ENCODE results near the gene MATCAP1. TPM values are rescaled to one million over a fixed set of nuclear protein-coding genes. Genes with fewer than 3 reads are reported as not detected.

The MATCAP1 gene
- total RNA-seq, 1 experiment from 2014 or later = 40.8 TPM

- no peak for TF ChIP-seq MXD4 (CRISPR knock-in tag; IDR thresholded peaks at IDR 0.05; ENCODE audit: borderline replicate concordance)
- TF ChIP-seq TEAD1 (CRISPR knock-in tag; IDR thresholded peaks at IDR 0.05) = no peak; the same call in 1 of the 2 replicates
- no peak for TF ChIP-seq ZNF232 (CRISPR knock-in tag; IDR thresholded peaks at IDR 0.05)
- TF ChIP-seq CREM (CRISPR knock-in tag; IDR thresholded peaks at IDR 0.05) = 0 out of 2 replicates have a peak, but pooled peaks have one; percentile 48
- TF ChIP-seq, protein P1, sequence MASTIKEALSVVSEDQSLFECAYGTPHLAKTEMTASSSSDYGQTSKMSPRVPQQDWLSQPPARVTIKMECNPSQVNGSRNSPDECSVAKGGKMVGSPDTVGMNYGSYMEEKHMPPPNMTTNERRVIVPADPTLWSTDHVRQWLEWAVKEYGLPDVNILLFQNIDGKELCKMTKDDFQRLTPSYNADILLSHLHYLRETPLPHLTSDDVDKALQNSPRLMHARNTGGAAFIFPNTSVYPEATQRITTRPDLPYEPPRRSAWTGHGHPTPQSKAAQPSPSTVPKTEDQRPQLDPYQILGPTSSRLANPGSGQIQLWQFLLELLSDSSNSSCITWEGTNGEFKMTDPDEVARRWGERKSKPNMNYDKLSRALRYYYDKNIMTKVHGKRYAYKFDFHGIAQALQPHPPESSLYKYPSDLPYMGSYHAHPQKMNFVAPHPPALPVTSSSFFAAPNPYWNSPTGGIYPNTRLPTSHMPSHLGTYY (CRISPR knock-in tag; IDR thresholded peaks at IDR 0.05) = no peak
- peak; percentile 15; the same call in 1 of the 2 replicates for TF ChIP-seq FOXP1 (CRISPR knock-in tag; IDR thresholded peaks at IDR 0.05; ENCODE audit: borderline replicate concordance)
- TF ChIP-seq, protein P2, sequence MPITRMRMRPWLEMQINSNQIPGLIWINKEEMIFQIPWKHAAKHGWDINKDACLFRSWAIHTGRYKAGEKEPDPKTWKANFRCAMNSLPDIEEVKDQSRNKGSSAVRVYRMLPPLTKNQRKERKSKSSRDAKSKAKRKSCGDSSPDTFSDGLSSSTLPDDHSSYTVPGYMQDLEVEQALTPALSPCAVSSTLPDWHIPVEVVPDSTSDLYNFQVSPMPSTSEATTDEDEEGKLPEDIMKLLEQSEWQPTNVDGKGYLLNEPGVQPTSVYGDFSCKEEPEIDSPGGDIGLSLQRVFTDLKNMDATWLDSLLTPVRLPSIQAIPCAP (CRISPR knock-in tag; IDR thresholded peaks at IDR 0.05) = no peak
- TF ChIP-seq, protein P3, sequence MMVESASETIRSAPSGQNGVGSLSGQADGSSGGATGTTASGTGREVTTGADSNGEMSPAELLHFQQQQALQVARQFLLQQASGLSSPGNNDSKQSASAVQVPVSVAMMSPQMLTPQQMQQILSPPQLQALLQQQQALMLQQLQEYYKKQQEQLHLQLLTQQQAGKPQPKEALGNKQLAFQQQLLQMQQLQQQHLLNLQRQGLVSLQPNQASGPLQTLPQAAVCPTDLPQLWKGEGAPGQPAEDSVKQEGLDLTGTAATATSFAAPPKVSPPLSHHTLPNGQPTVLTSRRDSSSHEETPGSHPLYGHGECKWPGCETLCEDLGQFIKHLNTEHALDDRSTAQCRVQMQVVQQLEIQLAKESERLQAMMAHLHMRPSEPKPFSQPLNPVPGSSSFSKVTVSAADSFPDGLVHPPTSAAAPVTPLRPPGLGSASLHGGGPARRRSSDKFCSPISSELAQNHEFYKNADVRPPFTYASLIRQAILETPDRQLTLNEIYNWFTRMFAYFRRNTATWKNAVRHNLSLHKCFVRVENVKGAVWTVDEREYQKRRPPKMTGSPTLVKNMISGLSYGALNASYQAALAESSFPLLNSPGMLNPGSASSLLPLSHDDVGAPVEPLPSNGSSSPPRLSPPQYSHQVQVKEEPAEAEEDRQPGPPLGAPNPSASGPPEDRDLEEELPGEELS (CRISPR knock-in tag; IDR thresholded peaks at IDR 0.05) = peak; percentile 71
- TF ChIP-seq, protein P4, sequence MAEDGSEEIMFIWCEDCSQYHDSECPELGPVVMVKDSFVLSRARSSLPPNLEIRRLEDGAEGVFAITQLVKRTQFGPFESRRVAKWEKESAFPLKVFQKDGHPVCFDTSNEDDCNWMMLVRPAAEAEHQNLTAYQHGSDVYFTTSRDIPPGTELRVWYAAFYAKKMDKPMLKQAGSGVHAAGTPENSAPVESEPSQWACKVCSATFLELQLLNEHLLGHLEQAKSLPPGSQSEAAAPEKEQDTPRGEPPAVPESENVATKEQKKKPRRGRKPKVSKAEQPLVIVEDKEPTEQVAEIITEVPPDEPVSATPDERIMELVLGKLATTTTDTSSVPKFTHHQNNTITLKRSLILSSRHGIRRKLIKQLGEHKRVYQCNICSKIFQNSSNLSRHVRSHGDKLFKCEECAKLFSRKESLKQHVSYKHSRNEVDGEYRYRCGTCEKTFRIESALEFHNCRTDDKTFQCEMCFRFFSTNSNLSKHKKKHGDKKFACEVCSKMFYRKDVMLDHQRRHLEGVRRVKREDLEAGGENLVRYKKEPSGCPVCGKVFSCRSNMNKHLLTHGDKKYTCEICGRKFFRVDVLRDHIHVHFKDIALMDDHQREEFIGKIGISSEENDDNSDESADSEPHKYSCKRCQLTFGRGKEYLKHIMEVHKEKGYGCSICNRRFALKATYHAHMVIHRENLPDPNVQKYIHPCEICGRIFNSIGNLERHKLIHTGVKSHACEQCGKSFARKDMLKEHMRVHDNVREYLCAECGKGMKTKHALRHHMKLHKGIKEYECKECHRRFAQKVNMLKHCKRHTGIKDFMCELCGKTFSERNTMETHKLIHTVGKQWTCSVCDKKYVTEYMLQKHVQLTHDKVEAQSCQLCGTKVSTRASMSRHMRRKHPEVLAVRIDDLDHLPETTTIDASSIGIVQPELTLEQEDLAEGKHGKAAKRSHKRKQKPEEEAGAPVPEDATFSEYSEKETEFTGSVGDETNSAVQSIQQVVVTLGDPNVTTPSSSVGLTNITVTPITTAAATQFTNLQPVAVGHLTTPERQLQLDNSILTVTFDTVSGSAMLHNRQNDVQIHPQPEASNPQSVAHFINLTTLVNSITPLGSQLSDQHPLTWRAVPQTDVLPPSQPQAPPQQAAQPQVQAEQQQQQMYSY (CRISPR knock-in tag; IDR thresholded peaks at IDR 0.05) = no peak; the same call in 1 of the 2 replicates
- TF ChIP-seq ZNF416 (CRISPR knock-in tag; IDR thresholded peaks at IDR 0.05) = 0 out of 2 replicates have a peak, but pooled peaks have one; percentile 19
- no peak for TF ChIP-seq RORB (CRISPR knock-in tag; IDR thresholded peaks at IDR 0.05)
- 0 out of 2 replicates have a peak, but pooled peaks have one; percentile 14 for TF ChIP-seq NFYB (CRISPR knock-in tag; conservative IDR thresholded peaks at IDR 0.05; ENCODE audit: low read depth)
- TF ChIP-seq, protein P5, sequence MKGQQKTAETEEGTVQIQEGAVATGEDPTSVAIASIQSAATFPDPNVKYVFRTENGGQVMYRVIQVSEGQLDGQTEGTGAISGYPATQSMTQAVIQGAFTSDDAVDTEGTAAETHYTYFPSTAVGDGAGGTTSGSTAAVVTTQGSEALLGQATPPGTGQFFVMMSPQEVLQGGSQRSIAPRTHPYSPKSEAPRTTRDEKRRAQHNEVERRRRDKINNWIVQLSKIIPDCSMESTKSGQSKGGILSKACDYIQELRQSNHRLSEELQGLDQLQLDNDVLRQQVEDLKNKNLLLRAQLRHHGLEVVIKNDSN (CRISPR knock-in tag; IDR thresholded peaks at IDR 0.05) = peak; percentile 55; the same call in 1 of the 2 replicates
- 0 out of 2 replicates have a peak, but pooled peaks have one; percentile 57 for TF ChIP-seq TCF7 (CRISPR knock-in tag; IDR thresholded peaks at IDR 0.05; ENCODE audit: low read depth)
- TF ChIP-seq, protein P6, sequence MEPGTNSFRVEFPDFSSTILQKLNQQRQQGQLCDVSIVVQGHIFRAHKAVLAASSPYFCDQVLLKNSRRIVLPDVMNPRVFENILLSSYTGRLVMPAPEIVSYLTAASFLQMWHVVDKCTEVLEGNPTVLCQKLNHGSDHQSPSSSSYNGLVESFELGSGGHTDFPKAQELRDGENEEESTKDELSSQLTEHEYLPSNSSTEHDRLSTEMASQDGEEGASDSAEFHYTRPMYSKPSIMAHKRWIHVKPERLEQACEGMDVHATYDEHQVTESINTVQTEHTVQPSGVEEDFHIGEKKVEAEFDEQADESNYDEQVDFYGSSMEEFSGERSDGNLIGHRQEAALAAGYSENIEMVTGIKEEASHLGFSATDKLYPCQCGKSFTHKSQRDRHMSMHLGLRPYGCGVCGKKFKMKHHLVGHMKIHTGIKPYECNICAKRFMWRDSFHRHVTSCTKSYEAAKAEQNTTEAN (CRISPR knock-in tag; IDR thresholded peaks at IDR 0.05) = peak; percentile 79; the same call in 1 of the 2 replicates
- TF ChIP-seq ZNF281 (CRISPR knock-in tag; IDR thresholded peaks at IDR 0.05) = no peak
- TF ChIP-seq MYBL2 (CRISPR knock-in tag; IDR thresholded peaks at IDR 0.05) = peak; percentile 64
- no peak; the same call in 1 of the 2 replicates for TF ChIP-seq CBFB (CRISPR knock-in tag; IDR thresholded peaks at IDR 0.05; ENCODE audit: low read depth)
- TF ChIP-seq ESRRA (CRISPR knock-in tag; IDR thresholded peaks at IDR 0.05; ENCODE audit: borderline replicate concordance) = 0 out of 2 replicates have a peak, but pooled peaks have one; percentile 5
- TF ChIP-seq SOX15 (CRISPR knock-in tag; IDR thresholded peaks at IDR 0.05) = no peak
- no peak for TF ChIP-seq JAZF1 (CRISPR knock-in tag; IDR thresholded peaks at IDR 0.05)
- TF ChIP-seq, protein P7, sequence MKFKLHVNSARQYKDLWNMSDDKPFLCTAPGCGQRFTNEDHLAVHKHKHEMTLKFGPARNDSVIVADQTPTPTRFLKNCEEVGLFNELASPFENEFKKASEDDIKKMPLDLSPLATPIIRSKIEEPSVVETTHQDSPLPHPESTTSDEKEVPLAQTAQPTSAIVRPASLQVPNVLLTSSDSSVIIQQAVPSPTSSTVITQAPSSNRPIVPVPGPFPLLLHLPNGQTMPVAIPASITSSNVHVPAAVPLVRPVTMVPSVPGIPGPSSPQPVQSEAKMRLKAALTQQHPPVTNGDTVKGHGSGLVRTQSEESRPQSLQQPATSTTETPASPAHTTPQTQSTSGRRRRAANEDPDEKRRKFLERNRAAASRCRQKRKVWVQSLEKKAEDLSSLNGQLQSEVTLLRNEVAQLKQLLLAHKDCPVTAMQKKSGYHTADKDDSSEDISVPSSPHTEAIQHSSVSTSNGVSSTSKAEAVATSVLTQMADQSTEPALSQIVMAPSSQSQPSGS (CRISPR knock-in tag; IDR thresholded peaks at IDR 0.05; ENCODE audit: borderline replicate concordance, low read depth) = no peak
- TF ChIP-seq MAX (CRISPR knock-in tag; IDR thresholded peaks at IDR 0.05) = peak; percentile 95
These were observed 20.4 kb downstream of the MATCAP1 start (continued) for GRCh38 chr16:67163164-67163998.

All from WTC11 (cell line).